D341Med (cell line): ENCODE measurements around the gene NDUFS7.

Experiments used
- DNase-seq: peaks from one replicate; pipeline ENCODE4 v3.0.0; 2012; ENCODE audit warnings: low spot score

Gene NDUFS7

DNA sequence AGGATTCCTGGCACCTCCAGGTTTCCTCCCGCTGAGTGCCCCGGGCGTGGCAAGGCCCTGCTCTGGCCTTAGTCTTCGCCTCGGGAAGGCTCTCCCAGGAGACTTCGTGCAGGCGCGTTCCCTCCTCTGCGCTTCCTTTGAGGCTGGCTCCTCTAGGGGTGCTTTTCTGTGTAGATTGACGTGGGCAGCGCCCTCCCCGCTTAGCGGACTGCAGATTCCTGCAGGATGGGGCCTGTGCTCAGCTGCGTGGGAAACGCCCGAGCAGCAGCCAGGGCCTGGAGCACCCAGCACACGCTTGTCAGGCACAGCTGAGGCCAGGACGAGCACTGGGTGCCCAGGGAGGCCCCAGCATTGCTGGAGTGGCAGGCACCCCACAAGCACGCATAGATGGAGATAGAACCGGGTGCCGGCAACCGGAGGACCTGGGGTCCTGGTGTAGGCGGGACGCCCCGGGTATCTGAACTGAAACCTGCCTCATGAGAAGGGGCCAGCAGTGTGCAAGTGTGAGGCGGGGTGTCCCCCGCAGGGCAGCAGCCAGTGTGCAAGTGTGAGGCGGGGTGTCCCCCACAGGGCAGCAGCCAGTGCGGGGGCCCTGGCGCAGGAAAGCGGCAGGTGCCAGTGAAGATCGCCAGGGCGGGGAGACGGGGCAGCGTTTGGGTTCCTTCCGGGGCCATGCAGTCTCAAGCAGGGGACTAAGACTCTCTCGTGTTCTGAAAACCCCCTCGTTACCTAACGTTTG is 3.4 kb downstream of the NDUFS7 start:
- no peak for DNase-seq

DNA sequence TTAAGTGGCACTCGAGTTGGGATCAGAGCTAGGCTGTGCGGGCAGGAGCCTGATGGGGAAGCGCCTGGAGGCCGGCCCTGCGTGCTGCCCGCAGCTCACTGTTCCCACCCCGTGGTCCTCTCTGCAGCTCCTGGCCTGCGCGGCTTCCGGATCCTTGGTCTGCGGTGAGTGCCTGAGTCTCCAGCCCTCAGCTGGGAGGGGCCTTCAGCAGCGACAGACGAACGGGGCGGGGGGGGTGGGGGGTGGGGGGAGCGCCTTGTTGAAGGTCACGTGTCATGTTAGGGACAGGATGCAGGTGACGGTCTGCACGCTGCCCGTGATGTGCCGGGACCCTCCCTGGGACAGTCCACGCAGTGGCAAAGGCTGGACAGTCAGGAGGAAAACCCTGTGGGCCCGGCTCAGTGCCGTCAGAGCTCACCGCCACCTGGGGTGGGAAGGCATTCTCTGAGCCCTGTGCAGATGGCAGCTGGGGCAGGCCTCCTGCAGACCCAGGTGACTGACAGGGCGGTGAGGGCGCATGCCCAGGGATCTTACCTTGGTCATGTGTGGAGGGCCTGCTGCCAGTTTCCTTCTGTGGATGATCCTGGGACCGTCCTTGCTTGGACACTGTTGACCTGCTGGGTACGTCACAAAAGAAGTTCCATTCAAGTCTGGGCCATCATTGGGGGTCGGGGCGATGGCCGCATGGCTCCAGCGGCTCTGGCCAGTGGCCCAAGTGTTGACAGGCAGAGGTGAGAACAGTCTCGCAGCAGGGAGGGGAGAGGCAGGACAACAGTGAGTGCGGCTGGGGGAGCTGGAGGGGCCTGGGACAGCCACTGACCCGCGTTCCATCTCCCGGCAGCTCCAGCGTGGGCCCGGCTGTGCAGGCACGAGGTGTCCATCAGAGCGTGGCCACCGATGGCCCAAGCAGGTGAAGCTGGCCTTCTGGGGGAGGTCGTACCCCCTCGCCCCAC is 4.3 kb downstream of the NDUFS7 start:
- DNase-seq, result no peak

DNA sequence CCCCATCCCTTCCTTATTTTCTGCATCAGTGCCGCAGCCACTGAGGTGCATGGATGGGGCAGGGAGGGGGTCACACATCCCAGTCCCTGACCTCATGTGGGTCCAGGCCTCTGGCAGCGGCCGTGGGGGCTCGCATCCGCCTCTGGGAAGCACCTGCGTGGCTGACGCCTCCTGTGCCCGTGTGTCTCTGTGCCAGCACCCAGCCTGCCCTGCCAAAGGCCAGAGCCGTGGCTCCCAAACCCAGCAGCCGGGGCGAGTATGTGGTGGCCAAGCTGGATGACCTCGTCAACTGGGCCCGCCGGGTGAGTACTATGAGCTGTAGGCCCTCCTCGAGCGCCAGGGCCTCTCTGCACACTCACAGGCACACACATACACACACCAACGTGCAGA is 4.9 kb downstream of the NDUFS7 start:
- no peak for DNase-seq

DNA sequence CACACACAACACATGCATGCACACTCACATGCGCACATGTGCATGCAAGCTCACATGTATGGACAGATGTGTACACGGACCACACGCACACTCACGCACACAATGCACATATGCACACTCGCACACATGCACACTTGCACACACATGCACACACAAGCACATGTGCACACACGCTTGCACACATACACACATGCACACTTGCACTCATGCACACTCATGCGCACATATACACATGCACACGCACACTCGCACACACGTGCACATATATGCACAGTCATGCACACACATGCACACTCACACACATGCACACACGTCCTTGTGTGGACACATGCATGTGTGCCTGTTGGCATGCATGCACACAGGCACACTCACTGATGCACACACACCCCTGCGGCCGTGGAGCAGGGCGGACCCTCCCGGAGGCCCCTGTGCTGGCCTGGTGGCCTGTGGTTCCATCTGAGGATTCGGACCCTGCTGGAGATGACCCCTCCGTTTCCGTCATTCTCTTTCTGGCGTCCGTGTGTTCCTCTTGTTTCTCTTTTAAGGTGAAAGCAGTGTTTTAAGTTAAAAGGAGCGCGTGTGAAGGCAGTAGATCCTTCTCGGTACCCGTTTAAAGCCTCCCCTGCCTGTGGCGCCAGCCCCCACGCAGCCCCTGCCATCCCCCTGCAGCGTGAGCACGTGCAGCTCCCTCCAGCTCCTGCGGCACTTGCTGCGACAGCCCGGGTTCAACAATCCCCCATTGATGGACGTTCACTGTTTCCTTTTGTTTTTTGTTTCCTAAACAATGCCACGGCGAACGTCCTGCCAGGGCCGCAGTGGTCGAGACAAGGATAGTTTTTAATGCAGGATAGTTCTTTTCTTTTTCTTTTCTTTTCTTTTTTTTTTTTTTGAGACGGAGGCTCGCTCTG is 5.6 kb downstream of the NDUFS7 start:
- no peak for DNase-seq

- no peak for DNase-seq
These were observed 7.2 kb downstream of the NDUFS7 start for GRCh38 chr19:1390890-1391423.

DNA sequence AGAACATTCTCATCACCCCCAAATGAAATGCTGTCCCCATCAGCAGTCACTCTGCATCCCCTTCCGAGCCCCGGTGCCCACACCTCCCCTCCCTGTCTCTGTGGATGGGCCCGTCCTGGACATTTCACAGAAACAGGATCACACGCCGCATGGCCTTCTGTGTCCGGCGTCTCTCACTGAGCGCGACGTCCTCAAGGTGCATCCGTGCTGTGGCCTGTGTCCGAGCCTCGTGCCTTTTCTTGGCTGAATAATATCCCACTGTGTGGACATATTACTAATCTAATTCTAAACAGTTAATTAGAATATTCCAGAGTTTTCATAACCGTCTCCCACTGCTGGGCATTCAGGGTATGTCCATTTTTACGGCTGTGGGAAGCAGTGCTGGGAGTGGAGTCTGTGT is 8.7 kb downstream of the NDUFS7 start:
- no peak for DNase-seq

GRCh38 chr19:1392939-1393530 is 9.3 kb downstream of the NDUFS7 start:
- no peak for DNase-seq

DNA sequence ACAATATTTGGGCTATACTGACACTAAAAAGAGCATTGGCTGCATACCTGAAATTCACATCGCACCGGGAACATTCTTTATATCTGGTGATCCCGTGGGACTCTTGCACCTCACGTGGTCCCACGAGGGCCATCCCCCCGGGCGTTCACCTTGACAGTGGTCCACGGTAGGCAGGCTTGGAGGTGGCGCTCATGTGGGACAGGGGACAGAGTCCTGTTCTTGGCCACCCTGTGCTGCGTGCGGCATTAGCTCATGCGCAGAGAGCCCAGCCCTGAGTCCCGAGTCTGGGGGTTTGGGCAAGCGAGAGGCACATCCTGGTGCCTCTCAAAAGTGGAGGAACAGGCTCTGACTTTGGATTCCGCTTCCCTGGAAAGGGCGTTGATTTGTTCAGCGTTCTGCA is 10.1 kb downstream of the NDUFS7 start:
- DNase-seq, result no peak

DNA sequence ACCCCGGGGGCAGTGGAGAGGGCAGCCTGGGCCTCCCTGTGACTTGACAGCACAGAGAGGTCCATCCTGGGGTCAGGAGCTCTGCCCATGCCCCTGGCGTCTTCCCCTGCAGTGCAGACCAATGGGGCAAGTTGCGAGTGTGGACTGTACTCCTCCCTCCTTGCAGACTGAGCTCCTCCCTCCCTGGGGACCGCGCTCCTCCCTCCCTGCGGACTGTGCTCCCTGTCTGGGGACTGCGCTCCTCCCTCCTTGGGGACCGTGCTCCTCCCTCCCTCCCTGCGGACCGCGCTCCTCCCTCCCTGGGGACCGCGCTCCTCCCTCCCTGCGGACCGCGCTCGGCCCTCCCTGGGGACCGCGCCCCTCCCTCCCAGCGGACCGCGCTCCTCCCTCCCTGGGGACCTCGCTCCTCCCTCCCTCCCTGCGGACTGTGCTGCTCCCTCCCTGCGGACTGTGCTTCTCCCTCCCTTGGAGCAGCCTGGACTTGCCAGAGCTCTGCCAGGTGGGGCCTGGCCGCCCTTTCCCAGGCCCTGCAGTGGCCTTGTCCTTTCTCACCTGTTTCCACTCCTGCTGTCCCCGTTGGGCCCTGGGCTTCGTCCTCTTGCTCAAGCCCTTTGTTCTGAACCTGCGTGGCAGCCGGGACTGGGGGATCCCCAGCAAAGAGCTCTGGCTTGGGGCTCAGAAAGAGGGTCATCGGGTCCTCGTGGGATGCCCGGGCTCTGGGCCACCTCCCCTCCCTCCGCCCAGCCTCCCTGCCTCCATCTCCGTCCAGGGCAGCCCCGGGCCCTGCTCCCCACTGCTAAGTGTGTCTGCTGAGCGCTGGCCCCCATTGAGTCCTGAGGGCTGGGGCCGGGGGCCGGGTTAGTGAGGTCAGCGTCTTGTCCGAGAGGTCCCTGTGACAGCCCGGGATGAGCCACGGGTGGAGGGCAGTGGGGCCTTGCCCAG is 10.8 kb downstream of the NDUFS7 start:
- DNase-seq, result peak; percentile 55

DNA sequence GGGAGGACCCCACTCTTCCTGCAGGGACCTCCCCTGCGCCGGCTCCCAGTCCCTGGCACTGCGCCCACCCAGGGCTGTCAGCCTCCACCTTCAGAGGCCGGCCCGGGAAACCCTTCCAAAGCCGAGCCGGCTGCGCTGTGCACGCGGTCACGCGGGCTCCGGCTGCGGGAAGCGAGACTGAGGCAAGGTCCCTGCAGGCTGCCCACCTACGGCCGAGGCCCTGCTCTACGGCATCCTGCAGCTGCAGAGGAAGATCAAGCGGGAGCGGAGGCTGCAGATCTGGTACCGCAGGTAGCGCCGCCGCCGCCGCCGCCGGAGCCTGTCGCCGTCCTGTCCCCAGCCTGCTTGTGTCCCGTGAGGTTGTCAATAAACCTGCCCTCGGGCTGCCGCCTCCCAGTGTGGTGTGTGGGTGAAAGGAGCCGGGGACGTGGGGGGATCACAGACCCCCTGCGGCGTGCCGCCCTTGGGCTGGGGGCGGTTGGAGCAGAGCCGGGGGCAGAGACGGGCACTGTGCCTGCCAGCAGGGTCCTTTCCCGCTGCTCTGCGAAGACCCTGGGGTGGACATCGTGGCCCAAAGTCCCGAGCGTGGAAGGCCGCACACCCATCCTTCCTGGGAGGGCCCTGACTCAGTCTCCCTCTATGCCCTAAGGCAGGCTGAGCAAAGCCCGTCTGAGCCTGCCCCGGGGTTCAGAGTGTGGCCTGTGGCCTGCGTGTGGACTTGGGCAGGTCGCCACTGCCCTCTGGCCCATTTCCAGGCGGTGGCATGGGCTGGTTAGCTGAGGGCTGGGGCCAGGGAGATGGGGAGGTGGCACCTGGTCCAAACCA is 11.7 kb downstream of the NDUFS7 start:
- peak; percentile 53 for DNase-seq

- no peak for DNase-seq
These were observed 12.5 kb downstream of the NDUFS7 start for GRCh38 chr19:1396019-1396767.

- DNase-seq, result no peak
These were observed 13.3 kb downstream of the NDUFS7 start for GRCh38 chr19:1396768-1397679.

- no peak for DNase-seq
These were observed 14.1 kb downstream of the NDUFS7 start for GRCh38 chr19:1397838-1398237.

GRCh38 chr19:1399079-1399478 is 15.4 kb downstream of the NDUFS7 start:
- no peak for DNase-seq

- DNase-seq, result no peak
These were observed 16.0 kb downstream of the NDUFS7 start for GRCh38 chr19:1399745-1400144.

DNA sequence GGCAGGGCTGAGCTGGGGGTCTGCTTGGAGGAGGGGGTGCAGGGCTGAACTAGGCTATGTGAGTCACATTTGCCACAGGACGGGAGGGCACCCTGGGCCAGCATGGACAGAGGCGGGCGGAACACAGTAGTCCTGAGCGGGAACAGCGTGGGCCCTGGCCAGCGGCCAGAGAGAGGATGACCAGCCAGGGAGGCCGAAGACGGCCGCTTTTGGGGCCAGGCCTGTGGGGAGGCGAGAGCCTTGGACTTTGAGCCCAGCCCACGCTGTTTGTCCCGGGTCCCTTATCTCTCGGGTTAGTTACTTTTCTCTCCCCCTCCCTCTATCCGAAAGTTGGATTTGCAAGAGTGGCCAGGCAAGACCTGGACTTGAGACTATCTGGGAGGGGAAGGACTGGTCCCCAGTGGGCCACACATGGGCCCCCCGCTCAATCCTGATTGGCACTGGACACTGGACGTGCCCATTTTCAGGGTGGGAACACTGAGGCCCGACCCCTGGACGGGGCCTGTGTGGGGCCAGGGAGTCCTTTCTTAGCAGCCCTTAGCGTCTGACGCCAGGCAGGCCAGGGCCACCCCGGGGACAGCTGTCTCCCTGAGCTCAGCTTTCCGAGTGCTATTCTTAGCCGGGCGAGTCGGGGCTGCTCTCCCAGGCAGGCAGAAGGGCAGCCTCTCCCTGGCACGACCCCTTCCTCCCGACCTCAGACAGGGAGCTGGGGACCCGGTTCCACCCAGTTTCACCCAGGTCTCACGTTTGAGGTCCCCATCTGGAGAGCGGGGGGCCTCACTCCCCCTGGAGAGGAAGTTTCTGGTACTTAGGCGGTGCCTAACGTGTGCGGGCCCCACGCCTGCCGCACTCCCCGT is 16.8 kb downstream of the NDUFS7 start:
- peak; percentile 78 for DNase-seq
